Right lobe of liver (tissue), 6 donors: ENCODE results near the gene CALHM1. TPM values are rescaled to one million over a fixed set of nuclear protein-coding genes. Genes with fewer than 3 reads are reported as not detected.
"Not testable (repeated sequence)": the region's sequence is repeated elsewhere in the genome, so short reads cannot be mapped to it uniquely, and the experiment has no call there.

Source experiments
- ATAC-seq, 4 donors: fragments of 200-7000 bp; cut with Tn5 transposase; one replicate each; pipeline ENCODE4 v1.9.1; 2020; ENCODE audit warnings: mild to moderate bottlenecking in 4 of 4, moderate library complexity in 4 of 4
- DNase-seq, 3 donors: peaks; one replicate each; pipeline ENCODE4 v3.0.0-alpha.2; 2020
- H3K27ac ChIP-seq, 3 donors: fragments of 200-600 bp; one replicate each; pipeline ENCODE4 v1.8.0; 2022
- H3K27me3 ChIP-seq, 2 donors: fragments of 200-600 bp; one replicate each; pipeline ENCODE4 v1.8.0; 2022
- H3K36me3 ChIP-seq, 4 donors: fragments of 200-600 bp; sonication (generic) in 1 of 4; one replicate each; pipeline versions ENCODE4 v1.5.1 to v1.8.0; 2017 to 2022; ENCODE audit warnings: control low read depth in 1 of 4
- H3K4me1 ChIP-seq, 4 donors: fragments of 200-600 bp; sonication (generic) in 1 of 4; one replicate each; pipeline versions ENCODE4 v1.5.1 to v1.8.0; 2017 to 2022; ENCODE audit warnings: control low read depth in 1 of 4
- H3K4me3 ChIP-seq, 3 donors: fragments of 200-600 bp; one replicate each; pipeline ENCODE4 v1.8.0; 2022
- H3K9me3 ChIP-seq, 4 donors: fragments of 200-600 bp; sonication (generic) in 1 of 4; one replicate each; pipeline versions ENCODE4 v1.5.1 to v1.8.0; 2017 to 2022; ENCODE audit warnings: control low read depth in 1 of 4
- POLR2A ChIP-seq: fragments of 450-650 bp; IDR thresholded peaks from one replicate; pipeline ENCODE4 v1.6.1; 2017; ENCODE audit warnings: antibody characterized with exemption, mild to moderate bottlenecking
- WGBS: methylation state at CpG from one replicate; pipeline ENCODE4 v1.1.6; 2018; ENCODE audit warnings: low coverage, low lambda C conversion rate; ENCODE audit not compliant: insufficient coverage; ENCODE audit errors: missing lambda C conversion rate; 5-methylcytosine and 5-hydroxymethylcytosine counted together
- intact Hi-C, 2 donors: fragments of 100-400 bp; cut with DNase I; formaldehyde crosslinking; loops; one replicate each; pipeline versions ENCODE4 v1.11.2 to v1.14.1; 2022
- total RNA-seq, 6 experiments: library from RNA; depleted of rRNA in 2 of 6; stranded (reverse); fragments of >200 nt in 2 of 6; fragmentation: NEBNext Ultra II Directional in 3 of 6; extraction: Animal tissue kit (Norgen Biotek cat#: 25700) in 3 of 6; gene quantifications; one replicate each; pipeline versions ENCODE4 v1.1.0 to v1.2.4, GENCODE V29; 2016 to 2023
- TF ChIP-seq, protein P1 (sequence below), 4 donors: fragments of 200-600 bp in 3 of 4; fragments of 450-650 bp in 1 of 4; IDR thresholded peaks; one replicate each; pipeline versions ENCODE4 v1.5.1 to v1.8.0; 2016 to 2022; ENCODE audit warnings: antibody characterized with exemption in 4 of 4, mild to moderate bottlenecking in 2 of 4
- donor health status: DM: no; HTN: yes; CAD: no.
- donor health status: DM: no; HTN: no; CAD: no.
- donor health status: DM: no; HTN: no; CAD: no.
- donor health status: DM: no; HTN: yes; CAD: no.
- donor health status: DM: no; HTN: yes; CAD: no.

CALHM1 gene
- total RNA-seq, 6 experiments from 2014 or later, result not detected

DNA sequence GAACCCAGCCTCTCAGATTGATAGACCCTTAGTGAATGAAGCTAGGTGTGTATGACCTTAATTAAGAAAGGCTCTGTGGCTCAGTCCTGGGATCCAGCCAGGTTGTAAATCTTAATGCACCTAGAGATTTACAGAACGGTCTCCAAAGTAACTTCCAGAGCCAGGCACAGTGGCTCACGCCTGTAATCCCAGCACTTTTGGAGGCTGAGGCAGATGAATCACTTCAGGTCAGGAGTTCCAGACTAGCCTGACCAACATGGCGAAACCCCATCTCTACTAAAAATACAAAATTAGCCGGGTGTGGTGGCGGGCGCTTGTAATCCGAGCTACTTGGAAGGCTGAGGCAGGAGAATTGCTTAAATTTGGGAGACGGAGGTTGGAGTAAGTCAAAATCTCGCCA is 30.8 kb downstream of the CALHM1 start:
- no peak for DNase-seq
- Histone ChIP-seq H3K27me3 (no peaks in the 10 kb centered on the region), H3K9me3 (no peaks in the 10 kb centered on the region), H3K4me1 (peaks cover 0 to 4% (median 0%) of the 10 kb centered on the region in 4 donors), H3K36me3 (peaks cover 0 to 50% (median 12%) of the 10 kb centered on the region in 4 donors), H3K4me3 (no peak overlapping the region), H3K27ac (no peak overlapping the region)
- 98% methylated on average over 8 of the region's 9 CpGs for WGBS
- ATAC-seq, result no peak
- intact Hi-C loops, result no loop called here
- TF ChIP-seq, protein P1, sequence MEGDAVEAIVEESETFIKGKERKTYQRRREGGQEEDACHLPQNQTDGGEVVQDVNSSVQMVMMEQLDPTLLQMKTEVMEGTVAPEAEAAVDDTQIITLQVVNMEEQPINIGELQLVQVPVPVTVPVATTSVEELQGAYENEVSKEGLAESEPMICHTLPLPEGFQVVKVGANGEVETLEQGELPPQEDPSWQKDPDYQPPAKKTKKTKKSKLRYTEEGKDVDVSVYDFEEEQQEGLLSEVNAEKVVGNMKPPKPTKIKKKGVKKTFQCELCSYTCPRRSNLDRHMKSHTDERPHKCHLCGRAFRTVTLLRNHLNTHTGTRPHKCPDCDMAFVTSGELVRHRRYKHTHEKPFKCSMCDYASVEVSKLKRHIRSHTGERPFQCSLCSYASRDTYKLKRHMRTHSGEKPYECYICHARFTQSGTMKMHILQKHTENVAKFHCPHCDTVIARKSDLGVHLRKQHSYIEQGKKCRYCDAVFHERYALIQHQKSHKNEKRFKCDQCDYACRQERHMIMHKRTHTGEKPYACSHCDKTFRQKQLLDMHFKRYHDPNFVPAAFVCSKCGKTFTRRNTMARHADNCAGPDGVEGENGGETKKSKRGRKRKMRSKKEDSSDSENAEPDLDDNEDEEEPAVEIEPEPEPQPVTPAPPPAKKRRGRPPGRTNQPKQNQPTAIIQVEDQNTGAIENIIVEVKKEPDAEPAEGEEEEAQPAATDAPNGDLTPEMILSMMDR (IDR thresholded peaks at IDR 0.05), result no peak
- TF ChIP-seq POLR2A, result no peak

DNA sequence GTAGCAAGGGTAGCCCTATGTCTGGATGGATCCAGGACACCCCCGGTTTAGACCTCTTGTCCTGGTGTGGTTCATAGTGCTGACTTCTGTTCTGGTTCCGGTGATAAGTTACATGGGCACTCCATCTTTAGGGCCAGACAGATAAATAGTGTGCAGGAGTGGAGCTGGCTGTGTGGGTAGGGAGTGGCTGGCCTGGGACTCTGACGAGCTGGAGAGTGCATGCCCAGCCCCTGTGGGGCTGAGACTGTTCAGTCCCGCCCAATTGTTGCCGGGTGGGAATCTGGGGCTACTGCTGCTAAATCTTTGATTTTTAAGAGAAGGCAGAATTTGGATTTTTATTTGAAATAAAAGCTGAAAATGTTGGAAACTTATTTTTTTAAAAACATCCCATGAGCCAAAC is 35.0 kb downstream of the CALHM1 start:
- DNase-seq, result no peak
- no peak overlapping the region for H3K4me3 ChIP-seq
- H3K36me3 ChIP-seq, result peaks cover 0 to 71% (median 23%) of the 10 kb centered on the region in 4 donors
- H3K27ac ChIP-seq, result no peak overlapping the region
- intact Hi-C loops, result no loop called here
- no peaks in the 10 kb centered on the region for H3K4me1 ChIP-seq
- TF ChIP-seq, protein P1 (IDR thresholded peaks at IDR 0.05), result no peak
- H3K27me3 ChIP-seq, result no peaks in the 10 kb centered on the region
- ATAC-seq, result no peak
- H3K9me3 ChIP-seq, result no peaks in the 10 kb centered on the region
- 89% methylated on average over 5 of the region's 5 CpGs for WGBS

DNA sequence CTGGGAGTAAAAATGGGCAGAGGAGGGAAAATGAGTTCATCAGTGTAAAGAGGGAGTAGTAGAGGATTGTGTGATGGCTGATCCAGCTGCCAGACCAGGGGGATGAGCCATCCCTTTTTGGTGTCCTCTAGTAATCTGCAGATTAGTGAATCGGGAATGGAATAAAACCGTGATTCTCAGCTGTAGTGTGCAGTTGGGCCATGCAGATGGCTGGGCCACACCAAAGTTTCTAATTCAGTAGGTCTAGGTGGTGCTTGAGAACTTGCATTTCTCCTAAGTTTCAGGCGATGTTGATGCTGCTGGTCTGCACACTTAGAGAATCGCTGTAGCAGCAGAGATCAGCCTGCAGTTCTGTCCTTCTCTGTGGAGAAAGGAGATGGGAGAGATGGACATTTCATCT is 39.6 kb downstream of the CALHM1 start:
- Histone ChIP-seq H3K4me1 (peaks cover 0 to 23% (median 10%) of the 10 kb centered on the region in 4 donors), H3K27me3 (no peaks in the 10 kb centered on the region), H3K9me3 (no peaks in the 10 kb centered on the region), H3K4me3 (no peak overlapping the region), H3K36me3 (peaks cover 0 to 78% (median 39%) of the 10 kb centered on the region in 4 donors), H3K27ac (no peak overlapping the region)
- TF ChIP-seq POLR2A, result no peak
- TF ChIP-seq, protein P1 (IDR thresholded peaks at IDR 0.05), result no peak
- no peak for DNase-seq
- 86% methylated on average over 2 of the region's 4 CpGs for WGBS
- intact Hi-C loops, result loop anchor here (5.0 kb wide), 2 partner anchors 58 to 173 kb away; partner anchors contain the start of gene CALHM3 (in 1 of the 2)
- ATAC-seq, result no peak

DNA sequence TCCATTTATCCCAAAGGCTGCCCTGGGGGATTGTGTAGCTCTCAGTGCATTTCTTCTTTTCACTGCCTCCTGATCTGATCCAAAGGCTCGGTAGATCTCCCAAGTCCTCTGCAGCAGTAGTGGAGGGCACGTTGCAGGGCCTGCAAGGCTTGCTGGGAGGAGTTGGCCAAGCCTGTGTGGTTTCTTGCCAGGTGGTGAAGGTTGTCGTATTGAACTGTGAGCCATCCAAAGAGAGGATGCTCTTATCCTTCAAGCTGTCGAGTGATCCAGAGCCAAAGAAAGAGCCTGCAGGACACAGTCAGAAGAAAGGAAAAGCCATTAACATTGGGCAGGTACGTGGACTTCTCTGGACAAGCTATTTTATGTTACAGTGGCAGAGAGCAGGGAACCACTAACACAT is 41.1 kb downstream of the CALHM1 start:
- no peaks in the 10 kb centered on the region for H3K9me3 ChIP-seq
- H3K27ac ChIP-seq, result no peak overlapping the region
- no peak overlapping the region for H3K4me3 ChIP-seq
- peaks cover 0 to 34% (median 13%) of the 10 kb centered on the region in 4 donors for H3K4me1 ChIP-seq
- DNase-seq (no peak), ATAC-seq (no peak)
- H3K36me3 ChIP-seq, result peaks cover 0 to 70% (median 35%) of the 10 kb centered on the region in 4 donors
- 74% methylated on average over 5 of the region's 5 CpGs for WGBS
- no peaks in the 10 kb centered on the region for H3K27me3 ChIP-seq
- intact Hi-C loops, result loop anchor here (5.0 kb wide), 2 partner anchors 60 to 175 kb away; partner anchors contain the start of gene CALHM3 (in 1 of the 2)
- TF ChIP-seq POLR2A, result no peak
- TF ChIP-seq, protein P1 (IDR thresholded peaks at IDR 0.05), result no peak

DNA sequence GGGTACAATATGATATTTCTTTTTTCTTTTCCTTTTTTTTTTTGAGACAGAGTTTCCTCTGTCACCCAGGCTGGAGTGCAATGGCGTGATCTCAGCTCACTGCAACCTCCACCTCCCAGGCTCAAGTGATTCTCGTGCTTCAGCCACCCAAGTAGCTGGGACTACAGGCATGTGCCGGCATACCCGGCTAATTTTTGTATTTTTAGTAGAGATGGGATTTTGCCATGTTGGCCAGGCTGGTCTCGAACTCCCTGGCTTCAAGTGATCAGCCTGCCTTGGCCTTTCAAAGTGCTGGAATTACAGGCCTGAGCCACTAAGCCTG is 41.6 kb downstream of the CALHM1 start:
- not testable (repeated sequence) for DNase-seq, H3K27ac ChIP-seq, ATAC-seq, H3K27me3 ChIP-seq, H3K4me3 ChIP-seq, H3K9me3 ChIP-seq
- Histone ChIP-seq H3K4me1 (peaks cover 0 to 36% (median 13%) of the 10 kb centered on the region in 4 donors), H3K36me3 (peaks cover 0 to 70% (median 34%) of the 10 kb centered on the region in 4 donors)
- WGBS, result 80% methylated on average over 4 of the region's 5 CpGs
- intact Hi-C loops, result loop anchor here (5.0 kb wide), 2 partner anchors 60 to 175 kb away; partner anchors contain the start of gene CALHM3 (in 1 of the 2)
